HG03135 (cell line): Measurements from ENCODE around the gene PARP14.

Experiments
- ATAC-seq: cut with Tn5 transposase; IDR thresholded peaks from one replicate; pipeline ENCODE4 v1.9.1; 2021; ENCODE audit warnings: mild to moderate bottlenecking, moderate library complexity; ENCODE audit not compliant: unreplicated experiment

Gene PARP14

GRCh38 chr3:122767540-122768372 is 87.1 kb downstream of the PARP14 start:
- ATAC-seq = no peak

DNA sequence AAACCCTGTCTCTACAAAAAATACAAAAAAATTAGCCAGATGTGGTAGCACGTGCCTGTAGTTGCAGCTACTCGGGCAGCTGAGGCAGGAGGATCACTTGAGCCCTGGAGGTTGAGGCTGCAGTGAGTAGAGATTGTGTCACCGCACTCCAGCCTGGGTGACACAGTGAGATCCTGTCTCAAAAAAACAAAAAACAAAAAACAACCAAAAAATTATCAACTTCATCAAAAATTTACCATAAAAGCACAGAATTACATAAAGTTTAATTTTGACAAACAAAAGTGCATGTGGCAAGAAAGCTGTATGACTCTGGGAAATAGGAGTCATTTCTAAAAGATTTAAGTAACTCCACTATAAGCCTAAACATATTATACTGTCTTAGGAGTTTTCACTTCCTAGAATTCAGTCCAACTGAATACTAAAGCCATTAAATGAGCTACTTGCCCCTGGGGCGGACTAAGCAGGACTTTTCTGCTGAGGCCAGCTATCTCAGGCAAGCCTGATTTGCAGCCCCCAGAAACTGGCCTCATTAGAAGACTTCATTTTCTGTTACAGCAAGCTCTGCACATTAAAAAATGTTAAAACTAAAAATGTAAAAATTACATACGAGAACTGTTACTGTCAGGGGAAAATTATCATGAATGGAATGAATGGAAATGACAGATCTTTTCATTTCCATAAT is 90.0 kb downstream of the PARP14 start:
- no peak for ATAC-seq

DNA sequence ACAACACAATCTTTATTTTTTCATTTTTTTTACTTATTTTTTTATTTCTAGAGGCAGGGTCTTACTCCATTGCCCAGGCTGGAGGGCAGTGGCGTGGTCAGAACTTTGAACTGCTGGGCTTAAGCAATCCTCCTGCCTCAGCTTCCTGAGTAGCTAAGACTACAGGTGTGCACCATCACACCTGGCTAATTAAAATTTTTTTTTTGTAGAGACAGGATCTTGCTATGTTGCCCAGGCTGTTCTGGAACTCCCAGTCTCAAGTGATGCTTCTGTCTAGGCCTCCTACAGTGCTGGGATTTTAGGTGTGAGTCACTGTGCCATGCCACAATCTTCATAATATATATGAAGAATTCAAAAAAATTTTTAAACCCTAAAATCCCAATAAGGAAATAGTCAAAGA is 92.2 kb downstream of the PARP14 start:
- ATAC-seq = no peak

- ATAC-seq = no peak
These were observed 93.4 kb downstream of the PARP14 start for GRCh38 chr3:122773944-122774509.

- no peak for ATAC-seq
These were observed 93.9 kb downstream of the PARP14 start for GRCh38 chr3:122774564-122774963.

- no peak for ATAC-seq
These were observed 96.2 kb downstream of the PARP14 start for GRCh38 chr3:122776675-122777468.

DNA sequence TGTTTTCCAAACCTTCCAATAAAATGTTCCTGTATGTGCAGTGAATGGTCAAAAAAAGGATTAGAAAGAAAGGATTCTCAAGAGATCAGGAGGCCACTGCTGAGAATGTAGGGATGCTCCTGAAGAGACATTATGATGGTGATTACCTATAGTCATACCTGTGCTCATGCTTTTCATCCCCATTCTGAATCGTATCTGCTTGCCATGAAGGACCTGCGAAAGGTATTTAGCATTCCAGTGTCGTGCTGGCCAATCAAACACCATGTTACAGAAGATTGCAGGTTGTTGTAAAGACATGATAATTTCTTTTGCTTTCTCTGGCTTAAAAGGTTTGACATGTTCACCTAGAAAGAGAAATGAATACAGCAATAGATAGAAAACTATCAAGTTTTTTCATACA is 96.9 kb downstream of the PARP14 start:
- ATAC-seq = no peak
